ENCODE results near the gene CDH13.

The CDH13 gene

GRCh38 chr16:83830091-83830768, 1203.5 kb downstream of the CDH13 start:
- no peak for DNase-seq (ENCODE audit: low read depth, low spot score)

DNA sequence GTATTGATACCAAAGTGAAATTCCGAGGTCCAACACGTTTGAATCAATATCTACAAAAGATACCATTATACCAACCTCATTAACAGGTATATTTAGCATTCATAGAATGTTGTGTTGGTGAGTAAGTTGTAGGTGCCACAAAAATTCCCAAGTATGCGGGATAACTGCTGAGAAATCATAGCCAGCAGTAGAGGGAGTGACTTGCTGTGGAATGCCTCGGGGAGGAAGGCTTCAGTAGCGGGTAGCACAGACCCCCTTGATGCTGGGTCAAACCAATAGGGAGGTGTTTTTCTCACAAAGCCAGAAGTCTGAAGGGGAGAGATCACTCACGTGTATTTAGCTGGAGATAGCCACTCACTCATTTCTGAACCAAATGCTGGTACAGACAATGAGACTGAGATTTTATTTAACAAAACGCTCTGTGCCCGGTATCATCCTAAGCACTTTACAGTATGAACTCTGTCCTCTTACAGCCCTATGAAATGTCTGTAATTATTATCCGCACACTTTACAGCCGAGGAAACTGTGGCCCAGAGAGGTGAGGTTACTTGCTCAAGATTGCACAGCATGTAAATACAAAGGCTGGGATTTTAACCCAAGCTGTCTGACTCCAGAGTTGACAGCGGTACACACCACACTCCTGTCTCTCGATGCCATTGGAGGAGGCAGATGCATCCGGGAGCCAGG, 1204.1 kb downstream of the CDH13 start:
- no peak for DNase-seq (ENCODE audit: low read depth, low spot score)

GRCh38 chr16:83831456-83831987, 1204.8 kb downstream of the CDH13 start:
- no peak for DNase-seq (ENCODE audit: low read depth, low spot score)

DNA sequence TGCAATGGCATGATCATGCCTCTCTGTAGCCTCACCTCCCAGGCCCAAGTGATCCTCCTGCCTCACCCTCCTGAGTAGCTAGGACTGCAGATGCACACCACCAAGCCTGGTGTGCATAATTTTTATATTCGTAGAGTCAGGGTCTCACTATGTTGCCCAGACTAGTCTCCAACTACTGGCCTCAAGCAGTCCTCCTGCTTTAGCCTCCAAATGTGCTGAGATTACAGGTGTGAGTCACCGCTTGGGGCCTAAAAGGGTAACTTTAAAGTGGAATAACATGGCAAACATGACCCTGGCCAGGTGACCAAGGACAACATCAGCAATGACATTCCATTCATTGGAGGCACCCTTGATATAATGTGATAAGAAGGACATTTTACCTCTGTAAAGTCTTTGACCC, 1207.2 kb downstream of the CDH13 start:
- no peak for DNase-seq (ENCODE audit: low read depth, low spot score)

- no peak for DNase-seq (ENCODE audit: low read depth, low spot score)
Measured at GRCh38 chr16:83835586-83836566, 1209.1 kb downstream of the CDH13 start.

GRCh38 chr16:83837566-83837965, 1210.8 kb downstream of the CDH13 start:
- DNase-seq (ENCODE audit: low read depth, low spot score), result no peak

DNA sequence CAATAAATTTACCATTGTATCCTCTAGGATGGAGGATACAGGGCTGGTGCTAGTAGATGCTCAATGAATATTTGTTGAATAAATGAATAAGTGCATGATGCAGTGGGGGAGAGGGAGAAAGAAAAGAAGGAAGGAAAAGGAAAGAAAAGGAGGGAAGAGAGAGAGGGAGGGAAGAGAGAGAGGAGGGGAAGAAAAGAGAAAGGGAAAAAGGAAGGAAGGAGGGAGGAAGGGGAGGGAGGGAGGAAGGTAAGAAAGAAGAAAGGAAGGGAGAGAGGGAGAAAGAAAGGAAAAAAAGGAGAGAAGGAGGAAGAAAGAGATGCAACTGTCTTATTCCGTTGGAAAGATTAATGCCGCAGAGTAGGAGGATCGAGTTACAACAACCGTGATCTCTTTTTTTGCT, 1211.4 kb downstream of the CDH13 start:
- no peak for DNase-seq (ENCODE audit: low read depth, low spot score)

DNA sequence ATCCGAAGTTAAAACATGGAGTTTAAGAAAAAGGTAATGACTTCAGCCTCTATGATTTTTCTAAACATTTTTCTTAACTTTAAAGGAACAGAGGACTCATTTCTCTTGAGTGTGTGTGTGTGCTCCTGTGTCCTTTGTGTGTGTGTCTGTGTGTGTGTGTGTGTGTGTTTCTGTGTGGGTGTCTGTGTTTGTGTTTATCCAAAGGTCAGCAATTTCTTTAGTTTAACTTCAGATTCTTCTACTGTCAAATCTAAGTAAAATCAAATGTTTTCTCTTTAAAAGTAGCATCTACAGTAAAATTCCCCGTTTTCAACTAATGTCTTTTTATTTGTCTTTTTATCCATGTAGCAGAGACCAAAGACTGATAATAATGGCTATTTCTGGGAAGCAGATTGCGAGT, 1212.8 kb downstream of the CDH13 start:
- DNase-seq (ENCODE audit: low read depth, low spot score), result no peak

DNA sequence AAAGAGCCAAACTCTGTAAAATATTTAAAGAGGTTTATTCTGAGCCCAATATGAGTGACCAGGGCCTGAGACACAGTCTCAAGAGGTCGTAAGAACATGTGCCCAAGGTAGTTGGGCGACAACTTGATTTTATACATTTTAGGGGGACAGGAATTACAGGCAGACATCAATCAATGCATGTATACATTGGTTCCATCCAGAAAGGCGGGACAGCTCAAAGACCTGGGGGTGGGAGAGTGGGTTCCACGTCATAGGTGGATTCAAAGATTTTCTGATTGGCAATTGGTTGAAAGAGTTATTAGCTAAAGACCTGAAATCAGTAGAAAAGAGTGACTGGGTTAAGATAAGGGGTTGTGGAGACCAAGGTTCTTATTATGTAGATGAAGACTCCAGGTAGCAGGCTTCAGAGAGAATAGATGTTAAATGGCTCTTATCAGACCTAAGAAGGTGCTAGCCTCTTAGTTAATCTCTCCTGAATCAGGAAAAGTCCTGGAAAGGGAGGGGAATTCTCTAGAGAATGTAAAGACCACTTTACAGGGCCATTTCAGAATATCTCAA, 1213.4 kb downstream of the CDH13 start:
- DNase-seq (ENCODE audit: low read depth, low spot score), result no peak

- DNase-seq (ENCODE audit: low read depth, low spot score), result no peak
Measured at GRCh38 chr16:83842291-83842690, 1215.5 kb downstream of the CDH13 start.

- no peak for DNase-seq (ENCODE audit: low read depth, low spot score)
Measured at GRCh38 chr16:83842756-83843507, 1216.2 kb downstream of the CDH13 start.

GRCh38 chr16:83843657-83844056, 1216.9 kb downstream of the CDH13 start:
- no peak for DNase-seq (ENCODE audit: low read depth, low spot score)

GRCh38 chr16:83845263-83845662, 1218.5 kb downstream of the CDH13 start:
- DNase-seq (ENCODE audit: low read depth, low spot score), result no peak

- DNase-seq (ENCODE audit: low read depth, low spot score), result no peak
Measured at GRCh38 chr16:83847371-83848225, 1220.8 kb downstream of the CDH13 start.

GRCh38 chr16:83849421-83849820, 1222.7 kb downstream of the CDH13 start:
- DNase-seq (ENCODE audit: low read depth, low spot score), result no peak

All from brain pericyte (primary cell).